ENCODE results near the gene PDSS2. TPM values are rescaled to one million over a fixed set of nuclear protein-coding genes. Genes with fewer than 3 reads are reported as not detected.

Gene PDSS2
- polyA plus RNA-seq, 1 donor from 2014 or later = 4.6 TPM

DNA sequence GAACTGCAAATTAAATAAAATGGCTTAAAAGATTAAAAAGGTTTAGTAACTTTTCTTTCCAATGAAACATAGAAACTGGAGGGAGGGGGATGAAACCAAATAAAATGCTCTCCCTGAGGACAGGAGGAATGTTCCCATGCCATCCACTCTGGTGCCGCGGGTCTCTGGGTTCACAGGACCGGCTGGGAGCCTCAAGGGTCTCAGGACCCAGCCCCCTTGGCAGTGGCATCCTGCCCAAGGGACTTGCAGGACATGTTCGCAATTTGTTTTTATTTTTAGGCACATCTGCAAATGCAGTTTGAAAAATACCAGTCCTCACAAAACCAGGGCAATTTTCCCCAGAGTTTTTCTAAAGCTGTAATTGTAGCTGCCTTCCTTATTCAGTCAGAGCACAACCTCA, 351.6 kb downstream of the PDSS2 start:
- H2AFZ ChIP-seq (ENCODE audit: low read depth, low read length) = no peak overlapping the region
- H3K9me3 ChIP-seq (ENCODE audit: low read length) = no peaks in the 10 kb centered on the region
- TF ChIP-seq TAF1 (IDR thresholded peaks at IDR 0.05; ENCODE audit: low read depth) (no peak), EZH2 (IDR thresholded peaks at IDR 0.05; ENCODE audit: borderline replicate concordance, insufficient read depth, low read length, poor library complexity, severe bottlenecking) (no peak), REST (IDR thresholded peaks at IDR 0.05; ENCODE audit: borderline replicate concordance) (no peak), POLR2AphosphoS5 (IDR thresholded peaks at IDR 0.05) (no peak), SMC3 (conservative IDR thresholded peaks at IDR 0.05; ENCODE audit: poor library complexity) (no peak), RAD21 (conservative IDR thresholded peaks at IDR 0.05) (no peak), EP300 (conservative IDR thresholded peaks at IDR 0.05; ENCODE audit: poor library complexity, severe bottlenecking) (no peak), MXI1 (conservative IDR thresholded peaks at IDR 0.05; ENCODE audit: poor library complexity, severe bottlenecking) (no peak), CTCF (IDR thresholded peaks at IDR 0.05; ENCODE audit: poor library complexity, severe bottlenecking) (no peak)
- no peak overlapping the region for H3K4me3 ChIP-seq (ENCODE audit: low read length)
- no peaks in the 10 kb centered on the region for H4K20me1 ChIP-seq (ENCODE audit: insufficient read depth)
- peaks cover 41% of the 10 kb centered on the region for H3K79me2 ChIP-seq (replicated peaks; ENCODE audit: insufficient read depth, low read length)
- H3K4me2 ChIP-seq (ENCODE audit: low read length) = no peak overlapping the region
- no peak overlapping the region for H3K9ac ChIP-seq (ENCODE audit: low read length)
- no peaks in the 10 kb centered on the region for H3K36me3 ChIP-seq (ENCODE audit: insufficient read depth, low read length)
- no peak overlapping the region for H3K27ac ChIP-seq (ENCODE audit: low read length)
- H3F3A ChIP-seq (ENCODE audit: insufficient read depth, low read length, poor library complexity, severe bottlenecking) = no peaks in the 10 kb centered on the region
- H3K9me2 ChIP-seq (ENCODE audit: insufficient read depth, low read length) = no peaks in the 10 kb centered on the region
- H3K27me3 ChIP-seq (ENCODE audit: insufficient read depth, low read depth, low read length) = no peaks in the 10 kb centered on the region

GRCh38 chr6:107106165-107106564, 353.2 kb downstream of the PDSS2 start:
- H3K36me3 ChIP-seq (ENCODE audit: insufficient read depth, low read length) = no peaks in the 10 kb centered on the region
- no peaks in the 10 kb centered on the region for H3F3A ChIP-seq (ENCODE audit: insufficient read depth, low read length, poor library complexity, severe bottlenecking)
- H3K79me2 ChIP-seq (replicated peaks; ENCODE audit: insufficient read depth, low read length) = peaks cover 27% of the 10 kb centered on the region
- no peak overlapping the region for H3K4me2 ChIP-seq (ENCODE audit: low read length)
- no peaks in the 10 kb centered on the region for H3K9me2 ChIP-seq (ENCODE audit: insufficient read depth, low read length)
- no peaks in the 10 kb centered on the region for H4K20me1 ChIP-seq (ENCODE audit: insufficient read depth)
- TF ChIP-seq SMC3 (conservative IDR thresholded peaks at IDR 0.05; ENCODE audit: poor library complexity) = no peak
- no peak for TF ChIP-seq MXI1 (conservative IDR thresholded peaks at IDR 0.05; ENCODE audit: poor library complexity, severe bottlenecking)
- TF ChIP-seq CTCF (IDR thresholded peaks at IDR 0.05; ENCODE audit: poor library complexity, severe bottlenecking) = no peak
- TF ChIP-seq POLR2AphosphoS5 (IDR thresholded peaks at IDR 0.05) = no peak
- TF ChIP-seq RAD21 (conservative IDR thresholded peaks at IDR 0.05) = no peak
- no peak for TF ChIP-seq TAF1 (IDR thresholded peaks at IDR 0.05; ENCODE audit: low read depth)
- TF ChIP-seq EP300 (conservative IDR thresholded peaks at IDR 0.05; ENCODE audit: poor library complexity, severe bottlenecking) = no peak
- TF ChIP-seq EZH2 (IDR thresholded peaks at IDR 0.05; ENCODE audit: borderline replicate concordance, insufficient read depth, low read length, poor library complexity, severe bottlenecking) = no peak
- TF ChIP-seq REST (IDR thresholded peaks at IDR 0.05; ENCODE audit: borderline replicate concordance) = no peak
- H3K27ac ChIP-seq (ENCODE audit: low read length) = no peak overlapping the region
- H3K9ac ChIP-seq (ENCODE audit: low read length) = no peak overlapping the region
- no peaks in the 10 kb centered on the region for H3K9me3 ChIP-seq (ENCODE audit: low read length)
- H3K4me3 ChIP-seq (ENCODE audit: low read length) = no peak overlapping the region
- H3K27me3 ChIP-seq (ENCODE audit: insufficient read depth, low read depth, low read length) = no peaks in the 10 kb centered on the region
- H2AFZ ChIP-seq (ENCODE audit: low read depth, low read length) = no peak overlapping the region
